ENCODE measurements around the gene USP17L17.
"Not testable (repeated sequence)": the region's sequence is repeated elsewhere in the genome, so short reads cannot be mapped to it uniquely, and the experiment has no call there.

Gene USP17L17, protein sequence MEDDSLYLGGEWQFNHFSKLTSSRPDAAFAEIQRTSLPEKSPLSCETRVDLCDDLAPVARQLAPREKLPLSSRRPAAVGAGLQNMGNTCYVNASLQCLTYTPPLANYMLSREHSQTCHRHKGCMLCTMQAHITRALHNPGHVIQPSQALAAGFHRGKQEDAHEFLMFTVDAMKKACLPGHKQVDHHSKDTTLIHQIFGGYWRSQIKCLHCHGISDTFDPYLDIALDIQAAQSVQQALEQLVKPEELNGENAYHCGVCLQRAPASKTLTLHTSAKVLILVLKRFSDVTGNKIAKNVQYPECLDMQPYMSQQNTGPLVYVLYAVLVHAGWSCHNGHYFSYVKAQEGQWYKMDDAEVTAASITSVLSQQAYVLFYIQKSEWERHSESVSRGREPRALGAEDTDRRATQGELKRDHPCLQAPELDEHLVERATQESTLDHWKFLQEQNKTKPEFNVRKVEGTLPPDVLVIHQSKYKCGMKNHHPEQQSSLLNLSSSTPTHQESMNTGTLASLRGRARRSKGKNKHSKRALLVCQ

DNA sequence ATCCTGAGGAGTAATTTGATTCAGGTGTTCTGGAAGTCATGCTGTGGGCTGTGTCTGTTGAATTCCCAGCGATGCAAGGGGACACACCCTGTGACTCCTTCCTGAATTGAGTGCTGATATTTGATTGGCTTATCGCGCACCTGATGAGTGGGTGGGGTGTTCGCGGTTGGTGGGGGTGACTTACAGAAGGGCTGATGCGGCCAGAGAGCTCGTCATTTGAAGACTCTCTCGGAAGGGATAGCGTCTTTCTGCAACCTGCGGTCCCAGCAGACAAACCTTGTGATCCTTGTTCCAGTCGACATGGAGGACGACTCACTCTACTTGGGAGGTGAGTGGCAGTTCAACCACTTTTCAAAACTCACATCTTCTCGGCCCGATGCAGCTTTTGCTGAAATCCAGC is at the start of gene USP17L17:
USP17L17 (plus strand) TSS at position 301 of the 400 bp plus-strand sequence; CDS start at position 301, 0 bp downstream.
- DNase-seq (ENCODE audit: low spot score); H3K27ac Mint-ChIP-seq; H3K27me3 Mint-ChIP-seq (ENCODE audit: low read depth); H3K4me3 Mint-ChIP-seq; H3K4me1 Mint-ChIP-seq (ENCODE audit: low read depth); H3K36me3 Mint-ChIP-seq (ENCODE audit: low read depth); H3K9me3 Mint-ChIP-seq: not testable (repeated sequence)

DNA sequence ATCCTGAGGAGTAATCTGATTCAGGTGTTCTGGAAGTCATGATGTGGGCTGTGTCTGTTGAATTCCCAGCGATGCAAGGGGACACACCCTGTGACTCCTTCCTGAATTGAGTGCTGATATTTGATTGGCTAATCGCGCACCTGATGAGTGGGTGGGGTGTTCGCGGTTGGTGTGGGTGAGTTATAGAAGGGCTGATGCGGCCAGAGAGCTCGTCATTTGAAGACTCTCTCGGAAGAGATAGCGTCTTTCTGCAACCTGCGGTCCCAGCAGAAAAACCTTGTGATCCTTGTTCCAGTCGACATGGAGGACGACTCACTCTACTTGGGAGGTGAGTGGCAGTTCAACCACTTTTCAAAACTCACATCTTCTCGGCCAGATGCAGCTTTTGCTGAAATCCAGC is 33.3 kb upstream of the USP17L17 start, which contains the start of gene USP17L10:
USP17L10 (plus strand) TSS at position 301 of the 400 bp plus-strand sequence; CDS start at position 301, 0 bp downstream.
- not testable (repeated sequence) for H3K36me3 Mint-ChIP-seq (ENCODE audit: low read depth)

DNA sequence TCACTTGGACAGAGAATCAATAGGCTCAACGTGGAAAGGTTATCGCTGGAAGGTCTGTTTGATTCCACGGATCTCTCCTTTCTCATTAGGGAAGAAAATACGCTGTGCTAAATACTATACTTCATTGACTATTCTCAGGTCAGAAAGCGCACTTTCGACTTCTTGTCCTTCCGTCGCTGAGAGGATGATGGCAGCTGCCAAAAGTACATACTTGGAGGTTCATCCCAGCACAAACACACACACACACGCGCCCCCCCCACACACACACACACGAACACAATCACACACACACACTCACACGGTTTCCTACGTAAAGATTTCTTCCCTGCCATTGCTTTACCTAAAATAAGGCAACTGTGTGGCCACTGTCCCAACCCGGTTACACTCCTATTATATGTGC is 29.0 kb upstream of the USP17L17 start:
- not testable (repeated sequence) for H3K9me3 Mint-ChIP-seq; H3K27ac Mint-ChIP-seq; H3K36me3 Mint-ChIP-seq (ENCODE audit: low read depth); H3K27me3 Mint-ChIP-seq (ENCODE audit: low read depth); H3K4me3 Mint-ChIP-seq; DNase-seq (ENCODE audit: low spot score); H3K4me1 Mint-ChIP-seq (ENCODE audit: low read depth)

More for the DNA sequence above, 33.3 kb upstream of the USP17L17 start, which contains the start of gene USP17L10:
- H3K4me1 Mint-ChIP-seq (ENCODE audit: low read depth); H3K4me3 Mint-ChIP-seq; H3K27me3 Mint-ChIP-seq (ENCODE audit: low read depth); H3K9me3 Mint-ChIP-seq; H3K27ac Mint-ChIP-seq; DNase-seq (ENCODE audit: low spot score): not testable (repeated sequence)

DNA sequence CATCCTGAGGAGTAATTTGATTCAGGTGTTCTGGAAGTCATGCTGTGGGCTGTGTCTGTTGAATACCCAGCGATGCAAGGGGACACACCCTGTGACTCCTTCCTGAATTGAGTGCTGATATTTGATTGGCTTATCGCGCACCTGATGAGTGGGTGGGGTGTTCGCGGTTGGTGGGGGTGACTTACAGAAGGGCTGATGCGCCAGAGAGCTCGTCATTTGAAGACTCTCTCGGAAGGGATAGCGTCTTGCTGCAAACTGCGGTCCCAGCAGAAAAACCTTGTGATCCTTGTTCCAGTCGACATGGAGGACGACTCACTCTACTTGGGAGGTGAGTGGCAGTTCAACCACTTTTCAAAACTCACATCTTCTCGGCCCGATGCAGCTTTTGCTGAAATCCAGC is 28.6 kb upstream of the USP17L17 start, which contains the start of gene USP17L11:
USP17L11 (plus strand) TSS at position 301 of the 400 bp plus-strand sequence; CDS start at position 301, 0 bp downstream.
- not testable (repeated sequence) for H3K36me3 Mint-ChIP-seq (ENCODE audit: low read depth); H3K27ac Mint-ChIP-seq; H3K4me3 Mint-ChIP-seq; H3K4me1 Mint-ChIP-seq (ENCODE audit: low read depth); DNase-seq (ENCODE audit: low spot score); H3K27me3 Mint-ChIP-seq (ENCODE audit: low read depth); H3K9me3 Mint-ChIP-seq

DNA sequence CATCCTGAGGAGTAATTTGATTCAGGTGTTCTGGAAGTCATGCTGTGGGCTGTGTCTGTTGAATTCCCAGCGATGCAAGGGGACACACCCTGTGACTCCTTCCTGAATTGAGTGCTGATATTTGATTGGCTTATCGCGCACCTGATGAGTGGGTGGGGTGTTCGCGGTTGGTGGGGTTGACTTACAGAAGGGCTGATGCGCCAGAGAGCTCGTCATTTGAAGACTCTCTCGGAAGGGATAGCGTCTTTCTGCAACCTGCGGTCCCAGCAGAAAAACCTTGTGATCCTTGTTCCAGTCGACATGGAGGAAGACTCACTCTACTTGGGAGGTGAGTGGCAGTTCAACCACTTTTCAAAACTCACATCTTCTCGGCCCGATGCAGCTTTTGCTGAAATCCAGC is 23.8 kb upstream of the USP17L17 start, which contains the start of gene USP17L12:
USP17L12 (plus strand) TSS at position 301 of the 400 bp plus-strand sequence; CDS start at position 301, 0 bp downstream.
- not testable (repeated sequence) for H3K27ac Mint-ChIP-seq; H3K27me3 Mint-ChIP-seq (ENCODE audit: low read depth); H3K4me3 Mint-ChIP-seq; H3K4me1 Mint-ChIP-seq (ENCODE audit: low read depth); H3K36me3 Mint-ChIP-seq (ENCODE audit: low read depth); DNase-seq (ENCODE audit: low spot score); H3K9me3 Mint-ChIP-seq

DNA sequence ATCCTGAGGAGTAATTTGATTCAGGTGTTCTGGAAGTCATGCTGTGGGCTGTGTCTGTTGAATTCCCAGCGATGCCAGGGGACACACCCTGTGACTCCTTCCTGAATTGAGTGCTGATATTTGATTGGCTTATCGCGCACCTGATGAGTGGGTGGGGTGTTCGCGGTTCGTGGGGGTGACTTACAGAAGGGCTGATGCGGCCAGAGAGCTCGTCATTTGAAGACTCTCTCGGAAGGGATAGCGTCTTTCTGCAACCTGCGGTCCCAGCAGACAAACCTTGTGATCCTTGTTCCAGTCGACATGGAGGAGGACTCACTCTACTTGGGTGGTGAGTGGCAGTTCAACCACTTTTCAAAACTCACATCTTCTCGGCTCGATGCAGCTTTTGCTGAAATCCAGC is 19.1 kb upstream of the USP17L17 start, which contains the start of gene USP17L13:
USP17L13 (plus strand) TSS at position 301 of the 400 bp plus-strand sequence; CDS start at position 301, 0 bp downstream.
- not testable (repeated sequence) for H3K9me3 Mint-ChIP-seq; H3K4me1 Mint-ChIP-seq (ENCODE audit: low read depth); H3K27ac Mint-ChIP-seq; H3K36me3 Mint-ChIP-seq (ENCODE audit: low read depth); DNase-seq (ENCODE audit: low spot score); H3K4me3 Mint-ChIP-seq; H3K27me3 Mint-ChIP-seq (ENCODE audit: low read depth)

DNA sequence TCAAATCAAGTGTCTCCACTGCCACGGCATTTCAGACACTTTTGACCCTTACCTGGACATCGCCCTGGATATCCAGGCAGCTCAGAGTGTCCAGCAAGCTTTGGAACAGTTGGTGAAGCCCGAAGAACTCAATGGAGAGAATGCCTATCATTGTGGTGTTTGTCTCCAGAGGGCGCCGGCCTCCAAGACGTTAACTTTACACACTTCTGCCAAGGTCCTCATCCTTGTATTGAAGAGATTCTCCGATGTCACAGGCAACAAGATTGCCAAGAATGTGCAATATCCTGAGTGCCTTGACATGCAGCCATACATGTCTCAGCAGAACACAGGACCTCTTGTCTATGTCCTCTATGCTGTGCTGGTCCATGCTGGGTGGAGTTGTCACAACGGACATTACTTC is 13.4 kb upstream of the USP17L17 start:
- DNase-seq (ENCODE audit: low spot score) = peak; percentile 3
- not testable (repeated sequence) for H3K4me3 Mint-ChIP-seq; H3K27ac Mint-ChIP-seq; H3K9me3 Mint-ChIP-seq; H3K36me3 Mint-ChIP-seq (ENCODE audit: low read depth); H3K27me3 Mint-ChIP-seq (ENCODE audit: low read depth); H3K4me1 Mint-ChIP-seq (ENCODE audit: low read depth)

DNA sequence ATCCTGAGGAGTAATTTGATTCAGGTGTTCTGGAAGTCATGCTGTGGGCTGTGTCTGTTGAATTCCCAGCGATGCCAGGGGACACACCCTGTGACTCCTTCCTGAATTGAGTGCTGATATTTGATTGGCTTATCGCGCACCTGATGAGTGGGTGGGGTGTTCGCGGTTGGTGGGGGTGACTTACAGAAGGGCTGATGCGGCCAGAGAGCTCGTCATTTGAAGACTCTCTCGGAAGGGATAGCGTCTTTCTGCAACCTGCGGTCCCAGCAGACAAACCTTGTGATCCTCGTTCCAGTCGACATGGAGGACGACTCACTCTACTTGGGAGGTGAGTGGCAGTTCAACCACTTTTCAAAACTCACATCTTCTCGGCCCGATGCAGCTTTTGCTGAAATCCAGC is 9.6 kb upstream of the USP17L17 start, which contains the start of gene USP17L15:
USP17L15 (plus strand) TSS at position 301 of the 400 bp plus-strand sequence; CDS start at position 301, 0 bp downstream.
- not testable (repeated sequence) for H3K9me3 Mint-ChIP-seq; H3K36me3 Mint-ChIP-seq (ENCODE audit: low read depth); H3K4me1 Mint-ChIP-seq (ENCODE audit: low read depth); H3K27ac Mint-ChIP-seq; H3K4me3 Mint-ChIP-seq; H3K27me3 Mint-ChIP-seq (ENCODE audit: low read depth); DNase-seq (ENCODE audit: low spot score)

DNA sequence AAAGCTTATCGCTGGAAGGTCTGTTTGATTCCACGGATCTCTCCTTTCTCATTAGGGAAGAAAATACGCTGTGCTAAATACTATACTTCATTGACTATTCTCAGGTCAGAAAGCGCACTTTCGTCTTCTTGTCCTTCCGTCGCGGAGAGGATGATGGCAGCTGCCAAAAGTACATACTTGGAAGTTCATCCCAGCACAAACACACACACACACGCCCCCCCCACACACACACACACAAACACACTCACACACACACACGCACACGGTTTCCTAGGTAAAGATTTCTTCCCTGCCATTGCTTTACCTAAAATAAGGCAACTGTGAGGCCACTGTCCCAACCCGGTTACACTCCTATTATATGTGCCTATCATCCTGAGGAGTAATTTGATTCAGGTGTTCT is 5.2 kb upstream of the USP17L17 start:
- H3K36me3 Mint-ChIP-seq (ENCODE audit: low read depth); H3K4me3 Mint-ChIP-seq; H3K27ac Mint-ChIP-seq; H3K4me1 Mint-ChIP-seq (ENCODE audit: low read depth); DNase-seq (ENCODE audit: low spot score); H3K9me3 Mint-ChIP-seq; H3K27me3 Mint-ChIP-seq (ENCODE audit: low read depth): not testable (repeated sequence)

DNA sequence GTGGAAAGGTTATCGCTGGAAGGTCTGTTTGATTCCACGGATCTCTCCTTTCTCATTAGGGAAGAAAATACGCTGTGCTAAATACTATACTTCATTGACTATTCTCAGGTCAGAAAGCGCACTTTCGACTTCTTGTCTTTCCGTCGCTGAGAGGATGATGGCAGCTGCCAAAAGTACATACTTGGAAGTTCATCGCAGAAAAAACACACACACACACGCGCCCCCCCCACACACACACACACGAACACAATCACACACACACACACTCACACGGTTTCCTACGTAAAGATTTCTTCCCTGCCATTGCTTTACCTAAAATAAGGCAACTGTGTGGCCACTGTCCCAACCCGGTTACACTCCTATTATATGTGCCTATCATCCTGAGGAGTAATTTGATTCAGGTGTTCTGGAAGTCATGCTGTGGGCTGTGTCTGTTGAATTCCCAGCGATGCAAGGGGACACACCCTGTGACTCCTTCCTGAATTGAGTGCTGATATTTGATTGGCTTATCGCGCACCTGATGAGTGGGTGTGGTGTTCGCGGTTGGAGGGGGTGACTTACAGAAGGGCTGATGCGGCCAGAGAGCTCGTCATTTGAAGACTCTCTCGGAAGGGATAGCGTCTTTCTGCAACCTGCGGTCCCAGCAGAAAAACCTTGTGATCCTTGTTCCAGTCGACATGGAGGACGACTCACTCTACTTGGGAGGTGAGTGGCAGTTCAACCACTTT is 4.4 kb downstream of the USP17L17 start, which contains the start of gene USP17L18:
USP17L18 (plus strand) TSS at position 678 of the 728 bp plus-strand sequence; CDS start at position 678, 0 bp downstream.
- not testable (repeated sequence) for H3K4me3 Mint-ChIP-seq; DNase-seq (ENCODE audit: low spot score)

DNA sequence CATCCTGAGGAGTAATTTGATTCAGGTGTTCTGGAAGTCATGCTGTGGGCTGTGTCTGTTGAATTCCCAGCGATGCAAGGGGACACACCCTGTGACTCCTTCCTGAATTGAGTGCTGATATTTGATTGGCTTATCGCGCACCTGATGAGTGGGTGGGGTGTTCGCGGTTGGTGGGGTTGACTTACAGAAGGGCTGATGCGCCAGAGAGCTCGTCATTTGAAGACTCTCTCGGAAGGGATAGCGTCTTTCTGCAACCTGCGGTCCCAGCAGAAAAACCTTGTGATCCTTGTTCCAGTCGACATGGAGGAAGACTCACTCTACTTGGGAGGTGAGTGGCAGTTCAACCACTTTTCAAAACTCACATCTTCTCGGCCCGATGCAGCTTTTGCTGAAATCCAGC is 9.4 kb downstream of the USP17L17 start, which contains the start of gene USP17L19:
USP17L19 (plus strand) TSS at position 301 of the 400 bp plus-strand sequence; CDS start at position 301, 0 bp downstream.
- not testable (repeated sequence) for H3K4me1 Mint-ChIP-seq (ENCODE audit: low read depth); H3K36me3 Mint-ChIP-seq (ENCODE audit: low read depth); H3K4me3 Mint-ChIP-seq; DNase-seq (ENCODE audit: low spot score); H3K9me3 Mint-ChIP-seq; H3K27me3 Mint-ChIP-seq (ENCODE audit: low read depth); H3K27ac Mint-ChIP-seq

More for the DNA sequence above, 4.4 kb downstream of the USP17L17 start, which contains the start of gene USP17L18:
- H3K9me3 Mint-ChIP-seq; H3K27me3 Mint-ChIP-seq (ENCODE audit: low read depth); H3K36me3 Mint-ChIP-seq (ENCODE audit: low read depth); H3K4me1 Mint-ChIP-seq (ENCODE audit: low read depth); H3K27ac Mint-ChIP-seq: not testable (repeated sequence)

DNA sequence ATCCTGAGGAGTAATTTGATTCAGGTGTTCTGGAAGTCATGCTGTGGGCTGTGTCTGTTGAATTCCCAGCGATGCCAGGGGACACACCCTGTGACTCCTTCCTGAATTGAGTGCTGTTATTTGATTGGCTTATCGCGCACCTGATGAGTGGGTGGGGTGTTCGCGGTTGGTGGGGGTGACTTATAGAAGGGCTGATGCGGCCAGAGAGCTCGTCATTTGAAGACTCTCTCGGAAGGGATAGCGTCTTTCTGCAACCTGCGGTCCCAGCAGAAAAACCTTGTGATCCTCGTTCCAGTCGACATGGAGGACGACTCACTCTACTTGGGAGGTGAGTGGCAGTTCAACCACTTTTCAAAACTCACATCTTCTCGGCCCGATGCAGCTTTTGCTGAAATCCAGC is 14.1 kb downstream of the USP17L17 start, which contains the start of gene USP17L20:
USP17L20 (plus strand) TSS at position 301 of the 400 bp plus-strand sequence; CDS start at position 301, 0 bp downstream.
- not testable (repeated sequence) for H3K27ac Mint-ChIP-seq; H3K4me3 Mint-ChIP-seq; H3K4me1 Mint-ChIP-seq (ENCODE audit: low read depth); H3K27me3 Mint-ChIP-seq (ENCODE audit: low read depth); H3K36me3 Mint-ChIP-seq (ENCODE audit: low read depth); DNase-seq (ENCODE audit: low spot score); H3K9me3 Mint-ChIP-seq

DNA sequence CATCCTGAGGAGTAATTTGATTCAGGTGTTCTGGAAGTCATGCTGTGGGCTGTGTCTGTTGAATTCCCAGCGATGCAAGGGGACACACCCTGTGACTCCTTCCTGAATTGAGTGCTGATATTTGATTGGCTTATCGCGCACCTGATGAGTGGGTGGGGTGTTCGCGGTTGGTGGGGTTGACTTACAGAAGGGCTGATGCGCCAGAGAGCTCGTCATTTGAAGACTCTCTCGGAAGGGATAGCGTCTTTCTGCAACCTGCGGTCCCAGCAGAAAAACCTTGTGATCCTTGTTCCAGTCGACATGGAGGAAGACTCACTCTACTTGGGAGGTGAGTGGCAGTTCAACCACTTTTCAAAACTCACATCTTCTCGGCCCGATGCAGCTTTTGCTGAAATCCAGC is 18.9 kb downstream of the USP17L17 start, which contains the start of gene USP17L21:
USP17L21 (plus strand) TSS at position 301 of the 400 bp plus-strand sequence; CDS start at position 301, 0 bp downstream.
- H3K4me1 Mint-ChIP-seq (ENCODE audit: low read depth); H3K27me3 Mint-ChIP-seq (ENCODE audit: low read depth); H3K36me3 Mint-ChIP-seq (ENCODE audit: low read depth); H3K27ac Mint-ChIP-seq; H3K9me3 Mint-ChIP-seq; H3K4me3 Mint-ChIP-seq; DNase-seq (ENCODE audit: low spot score): not testable (repeated sequence)

Data from T-helper 2 cell treated with Interferon-gamma antibody and Interleukin-4, amounts not matched to agents 5 μg/mL and 100 μg/mL, for 36 hours (primary cell).